Smooth muscle cell of the umbilical artery (primary cell): ENCODE results near the gene PERCC1. TPM values are rescaled to one million over a fixed set of nuclear protein-coding genes. Genes with fewer than 3 reads are reported as not detected.

Source experiments
- total RNA-seq: library from RNA; depleted of rRNA; stranded (reverse); fragments of >200 nt; gene quantifications from 2 replicates; pipeline ENCODE4 v1.2.3, GENCODE V29; 2014

Gene PERCC1
- not detected in 2 replicates for total RNA-seq

GRCh38 chr16:1430759-1431496 lies at the start of gene PERCC1:
Gene PERCC1, plus strand, starts transcription at chr16:1431078. Its CDS starts 1,516 bp downstream, at chr16:1432594.

GRCh38 chr16:1414532-1415260 lies 16.2 kb upstream of the PERCC1 start, which contains the start of gene UNKL:
Gene UNKL, minus strand, starts transcription at chr16:1414704. Its CDS starts 13 bp downstream, at chr16:1414691.

GRCh38 chr16:1443980-1444729 lies 13.3 kb downstream of the PERCC1 start, which contains the start of gene CCDC154:
Gene CCDC154, minus strand, starts transcription at chr16:1444556. Its CDS starts 234 bp downstream, at chr16:1444322.

GRCh38 chr16:1474796-1475551 lies 44.1 kb downstream of the PERCC1 start, which contains the start of gene CLCN7:
Gene CLCN7, minus strand, starts transcription at chr16:1475028. Its CDS starts 54 bp downstream, at chr16:1474974.

Other genes with a start within 250 kb of the PERCC1 start
- gene TPSG1, start 205.8 kb upstream of the PERCC1 start, total RNA-seq, result not detected in 2 replicates
- gene TPSB2, start 200.9 kb upstream of the PERCC1 start, total RNA-seq, result not detected in 2 replicates
- gene TPSAB1, start 190.4 kb upstream of the PERCC1 start, total RNA-seq, result not detected in 2 replicates
- not detected in 2 replicates for gene TPSD1, start 175.0 kb upstream of the PERCC1 start, total RNA-seq
- 50.5 and 64.1 TPM in 2 replicates for gene UBE2I, start 121.4 kb upstream of the PERCC1 start, total RNA-seq
- 0.65 and 0.89 TPM in 2 replicates for gene BAIAP3, start 97.4 kb upstream of the PERCC1 start, total RNA-seq
- 47.3 and 61.8 TPM in 2 replicates for gene TSR3, start 79.2 kb upstream of the PERCC1 start, total RNA-seq
- gene GNPTG, start 79.1 kb upstream of the PERCC1 start, total RNA-seq, result 42.8 and 59.7 TPM in 2 replicates
- gene UNKL, start 16.4 kb upstream of the PERCC1 start, total RNA-seq, result 14.3 and 17.2 TPM in 2 replicates
- 9.0 and 9.8 TPM in 2 replicates for gene UQCC4, start 10.3 kb upstream of the PERCC1 start, total RNA-seq
- 0.30 and 0.32 TPM in 2 replicates for gene CCDC154, start 13.5 kb downstream of the PERCC1 start, total RNA-seq
- 73.9 and 75.6 TPM in 2 replicates for gene CLCN7, start 44.0 kb downstream of the PERCC1 start, total RNA-seq
- gene PTX4, start 57.9 kb downstream of the PERCC1 start, total RNA-seq, result not detected in 2 replicates
- 12.8 and 15.4 TPM in 2 replicates for gene TELO2, start 62.3 kb downstream of the PERCC1 start, total RNA-seq
- 1.4 and 4.8 TPM in 2 replicates for gene TMEM204, start 102.6 kb downstream of the PERCC1 start, total RNA-seq
- gene IFT140, start 181.0 kb downstream of the PERCC1 start, total RNA-seq, result 32.5 and 41.0 TPM in 2 replicates
- 5.0 and 11.4 TPM in 2 replicates for gene CRAMP1, start 181.3 kb downstream of the PERCC1 start, total RNA-seq
- 25.5 and 69.2 TPM in 2 replicates for gene JPT2, start 247.2 kb downstream of the PERCC1 start, total RNA-seq